ENCODE results near the gene PFKL.
"Not testable (repeated sequence)": the region's sequence is repeated elsewhere in the genome, so short reads cannot be mapped to it uniquely, and the experiment has no call there.

Gene PFKL

DNA sequence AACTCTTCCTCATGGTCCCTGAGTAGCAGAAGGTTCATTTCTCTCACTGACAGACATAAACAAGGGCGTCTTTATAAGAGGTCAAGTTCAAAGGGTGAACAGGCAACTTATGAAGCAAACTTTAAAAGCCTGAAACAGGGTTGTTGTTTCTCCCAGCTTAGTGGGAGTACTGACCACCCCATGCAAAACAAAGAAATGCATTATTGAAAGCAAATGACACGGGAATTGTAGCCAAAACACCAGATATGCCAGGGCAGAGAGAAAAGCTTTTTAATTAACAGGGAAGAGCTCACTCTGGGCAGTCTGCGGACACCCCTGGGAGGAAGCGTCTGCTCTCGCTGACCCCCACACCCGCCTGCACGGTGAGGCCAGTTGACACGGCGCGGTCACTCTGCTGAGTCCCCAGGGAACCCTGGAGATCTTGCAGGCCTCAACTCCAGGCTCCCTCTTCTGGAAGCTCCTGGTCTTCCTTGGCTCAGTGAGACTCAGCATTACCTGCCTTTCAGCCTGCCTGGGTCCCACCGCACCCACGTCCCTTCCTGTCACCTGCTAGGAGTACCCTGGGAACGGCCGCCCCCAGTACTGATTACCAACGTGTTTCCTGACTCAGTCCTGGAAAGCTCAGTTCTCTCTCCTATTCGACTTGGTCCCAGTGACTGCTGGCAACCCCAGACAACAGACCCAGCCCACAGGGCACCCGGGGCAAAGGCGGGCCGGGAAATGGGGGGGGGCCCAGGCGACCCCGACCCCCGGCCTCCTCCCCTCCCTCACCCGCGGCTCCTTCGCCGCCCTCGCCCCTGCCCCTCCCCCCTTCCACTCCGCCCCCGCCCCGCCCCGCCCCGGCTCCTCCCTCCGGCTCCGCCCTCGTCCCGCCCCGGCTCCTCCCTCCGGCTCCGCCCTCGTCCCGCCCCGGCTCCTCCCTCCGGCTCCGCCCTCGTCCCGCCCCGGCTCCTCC is 38.4 kb downstream of the PFKL start:
- TF ChIP-seq, protein P1, sequence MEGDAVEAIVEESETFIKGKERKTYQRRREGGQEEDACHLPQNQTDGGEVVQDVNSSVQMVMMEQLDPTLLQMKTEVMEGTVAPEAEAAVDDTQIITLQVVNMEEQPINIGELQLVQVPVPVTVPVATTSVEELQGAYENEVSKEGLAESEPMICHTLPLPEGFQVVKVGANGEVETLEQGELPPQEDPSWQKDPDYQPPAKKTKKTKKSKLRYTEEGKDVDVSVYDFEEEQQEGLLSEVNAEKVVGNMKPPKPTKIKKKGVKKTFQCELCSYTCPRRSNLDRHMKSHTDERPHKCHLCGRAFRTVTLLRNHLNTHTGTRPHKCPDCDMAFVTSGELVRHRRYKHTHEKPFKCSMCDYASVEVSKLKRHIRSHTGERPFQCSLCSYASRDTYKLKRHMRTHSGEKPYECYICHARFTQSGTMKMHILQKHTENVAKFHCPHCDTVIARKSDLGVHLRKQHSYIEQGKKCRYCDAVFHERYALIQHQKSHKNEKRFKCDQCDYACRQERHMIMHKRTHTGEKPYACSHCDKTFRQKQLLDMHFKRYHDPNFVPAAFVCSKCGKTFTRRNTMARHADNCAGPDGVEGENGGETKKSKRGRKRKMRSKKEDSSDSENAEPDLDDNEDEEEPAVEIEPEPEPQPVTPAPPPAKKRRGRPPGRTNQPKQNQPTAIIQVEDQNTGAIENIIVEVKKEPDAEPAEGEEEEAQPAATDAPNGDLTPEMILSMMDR (IDR thresholded peaks at IDR 0.05; ENCODE audit: control insufficient read depth, extremely low read depth, insufficient read depth), result peak; percentile 39
- H3K4me3 ChIP-seq (ENCODE audit: low read depth, low read length), result peak overlapping the region; percentile 55
- DNase-seq (ENCODE audit: low read depth), result no peak

DNA sequence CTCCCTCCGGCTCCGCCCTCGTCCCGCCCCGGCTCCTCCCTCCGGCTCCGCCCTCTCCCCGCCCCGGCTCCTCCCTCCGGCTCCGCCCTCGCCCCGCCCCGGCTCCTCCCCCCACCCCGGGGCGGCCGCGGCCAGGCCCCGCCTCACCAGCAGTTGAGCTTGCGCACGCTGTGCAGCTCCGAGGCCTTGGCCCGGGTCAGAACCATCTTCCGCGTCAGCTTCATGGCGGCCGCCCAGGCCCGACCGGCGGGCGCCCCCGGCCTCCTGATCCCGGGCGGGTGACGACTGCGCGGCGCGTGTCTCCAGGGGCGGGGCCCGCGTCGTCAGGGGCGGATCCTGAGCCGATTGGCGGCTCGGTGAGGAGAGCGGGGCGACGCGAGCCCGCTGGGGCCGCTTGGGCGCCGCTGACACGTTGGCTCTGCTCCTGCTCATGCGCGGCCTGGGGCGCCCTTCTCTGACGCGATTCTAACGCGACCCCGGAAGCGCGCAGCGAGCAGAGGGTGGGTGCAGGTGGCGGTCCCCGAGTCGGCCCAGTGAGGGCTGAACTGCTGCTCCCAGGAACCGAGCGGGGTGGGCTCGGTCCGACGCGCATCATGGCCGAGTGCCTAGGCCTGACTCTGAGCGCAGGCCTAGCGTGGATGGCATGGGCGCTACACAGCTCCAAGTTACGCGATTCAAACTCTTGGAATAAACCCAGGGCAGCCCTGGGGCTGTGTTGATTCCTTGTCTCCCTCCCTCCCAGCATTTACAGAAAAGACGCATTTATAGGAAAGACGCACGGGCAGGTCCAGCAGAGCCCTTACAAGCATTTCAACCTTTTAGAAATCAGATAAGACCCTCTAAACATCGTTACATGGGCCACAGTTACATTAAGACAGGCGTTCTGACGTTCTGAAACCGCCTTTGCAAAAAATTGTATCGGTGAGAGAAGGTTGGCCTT is 39.4 kb downstream of the PFKL start, which contains the start of gene CFAP410:
Gene CFAP410 (minus strand): TSS at position 420 of the 940 bp plus-strand sequence. CDS start 196 bp downstream, at position 224.
- DNase-seq (ENCODE audit: low read depth), result peak; percentile 75
- TF ChIP-seq, protein P1 (IDR thresholded peaks at IDR 0.05; ENCODE audit: control insufficient read depth, extremely low read depth, insufficient read depth), result no peak
- H3K4me3 ChIP-seq (ENCODE audit: low read depth, low read length), result peak within 1 kb of the TSS; percentile 91

DNA sequence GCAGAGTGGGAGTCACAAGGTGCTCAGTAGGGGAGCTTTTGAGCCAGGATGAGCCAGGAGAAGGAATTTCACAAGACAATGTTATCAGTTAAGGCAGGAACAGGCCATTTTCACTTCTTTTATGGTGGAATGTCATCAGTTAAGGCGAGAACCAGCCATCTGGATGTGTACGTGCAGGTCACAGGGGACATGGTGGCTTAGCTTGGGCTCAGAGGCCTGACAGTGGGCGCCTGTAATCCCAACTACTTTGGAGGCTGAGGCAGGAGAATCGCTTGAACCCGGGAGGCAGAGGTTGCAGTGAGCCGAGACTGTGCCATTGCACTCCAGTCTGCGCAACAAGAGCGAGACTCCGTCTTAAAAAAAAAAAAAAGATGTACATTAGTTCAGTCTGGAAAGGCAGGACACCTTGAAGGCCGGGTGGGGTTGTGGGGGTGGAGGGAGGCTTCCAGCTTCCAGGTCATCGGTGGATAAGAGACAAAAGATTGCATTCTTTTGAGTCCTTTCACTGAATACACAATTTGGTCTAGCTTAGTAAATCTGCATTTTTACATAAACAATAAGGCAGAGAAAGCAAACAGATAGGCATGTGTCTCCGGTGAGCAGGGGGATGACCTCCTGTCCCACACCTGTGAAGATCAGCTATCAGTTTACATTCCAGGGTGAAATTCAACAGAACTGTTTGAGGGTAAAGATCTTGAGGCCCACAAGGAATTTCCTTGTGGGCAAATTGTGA is 42.0 kb downstream of the PFKL start:
- not testable (repeated sequence) for DNase-seq (ENCODE audit: low read depth); H3K4me3 ChIP-seq (ENCODE audit: low read depth, low read length)

DNA sequence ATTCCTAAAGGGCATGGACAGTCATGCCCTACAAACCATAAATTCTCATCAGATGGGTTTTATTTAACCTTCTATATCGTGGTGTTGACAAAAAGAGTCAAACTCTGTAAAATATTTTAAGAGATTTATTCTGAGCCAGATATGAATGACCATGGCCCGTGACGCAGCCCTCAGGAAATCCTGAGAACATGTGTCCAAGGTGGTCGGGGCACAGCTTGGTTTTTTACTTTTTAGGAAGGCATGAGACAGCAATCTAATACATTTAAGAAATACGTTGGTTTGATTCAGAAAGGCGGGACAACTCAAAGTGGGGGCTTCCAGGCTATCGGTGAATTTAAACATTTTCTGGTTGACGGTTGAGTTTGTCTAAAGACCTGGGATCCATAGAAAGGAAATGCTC is 43.1 kb downstream of the PFKL start:
- H3K4me3 ChIP-seq (ENCODE audit: low read depth, low read length); DNase-seq (ENCODE audit: low read depth): not testable (repeated sequence)

DNA sequence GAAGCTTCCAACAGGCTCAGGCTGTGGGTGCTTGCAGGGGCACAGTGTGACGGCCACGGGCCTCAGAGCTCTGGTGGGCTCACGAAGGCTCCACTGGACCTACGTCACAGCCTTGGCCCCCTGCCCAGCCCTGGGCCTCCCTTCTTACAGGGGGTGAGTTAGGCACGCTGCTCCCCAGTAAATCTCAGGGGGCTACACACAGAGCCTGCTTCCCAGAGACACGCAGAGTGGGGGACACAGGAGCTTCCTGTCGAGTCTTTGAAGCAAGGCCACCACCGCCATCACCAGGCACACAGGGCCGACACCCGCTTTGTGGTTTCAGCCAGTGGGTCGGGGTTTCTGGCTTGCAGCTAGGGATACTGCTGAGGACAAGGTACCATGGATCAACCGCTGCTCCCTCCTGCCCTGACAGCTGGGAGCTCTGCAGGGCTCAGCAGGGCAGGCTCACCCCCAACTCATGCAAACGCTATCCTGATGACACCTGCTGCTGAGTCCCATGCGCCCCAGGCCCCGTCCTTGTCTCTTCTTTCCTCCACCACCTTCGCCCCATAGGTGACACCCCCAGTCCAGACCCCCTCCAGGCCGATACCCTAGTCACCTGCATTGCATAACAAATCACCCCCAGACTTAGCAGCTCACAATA is 44.8 kb downstream of the PFKL start:
- no peak for DNase-seq (ENCODE audit: low read depth)
- no peak overlapping the region for H3K4me3 ChIP-seq (ENCODE audit: low read depth, low read length)
- TF ChIP-seq, protein P1 (IDR thresholded peaks at IDR 0.05; ENCODE audit: control insufficient read depth, extremely low read depth, insufficient read depth), result no peak

DNA sequence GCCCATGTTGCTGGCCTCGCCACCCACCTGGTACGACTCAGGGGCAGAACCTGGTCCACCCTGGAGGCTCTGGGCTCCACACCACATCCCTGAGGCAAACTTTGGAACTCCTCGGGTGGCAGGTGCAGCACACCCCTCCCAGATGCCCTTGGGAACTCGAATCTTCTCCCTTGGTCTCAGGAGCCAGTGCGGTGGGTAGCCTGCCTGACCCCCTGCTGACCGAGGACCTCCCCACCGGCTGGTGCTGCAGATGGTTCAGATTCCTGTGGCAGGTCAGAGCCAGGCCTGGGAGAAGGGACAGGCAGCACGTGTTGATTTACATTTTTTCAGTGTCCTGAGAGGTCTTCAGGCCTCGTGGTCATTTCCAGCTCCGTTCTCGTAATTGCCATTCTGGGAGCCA is 45.6 kb downstream of the PFKL start:
- no peak overlapping the region for H3K4me3 ChIP-seq (ENCODE audit: low read depth, low read length)
- no peak for DNase-seq (ENCODE audit: low read depth)
- TF ChIP-seq, protein P1 (IDR thresholded peaks at IDR 0.05; ENCODE audit: control insufficient read depth, extremely low read depth, insufficient read depth), result no peak

DNA sequence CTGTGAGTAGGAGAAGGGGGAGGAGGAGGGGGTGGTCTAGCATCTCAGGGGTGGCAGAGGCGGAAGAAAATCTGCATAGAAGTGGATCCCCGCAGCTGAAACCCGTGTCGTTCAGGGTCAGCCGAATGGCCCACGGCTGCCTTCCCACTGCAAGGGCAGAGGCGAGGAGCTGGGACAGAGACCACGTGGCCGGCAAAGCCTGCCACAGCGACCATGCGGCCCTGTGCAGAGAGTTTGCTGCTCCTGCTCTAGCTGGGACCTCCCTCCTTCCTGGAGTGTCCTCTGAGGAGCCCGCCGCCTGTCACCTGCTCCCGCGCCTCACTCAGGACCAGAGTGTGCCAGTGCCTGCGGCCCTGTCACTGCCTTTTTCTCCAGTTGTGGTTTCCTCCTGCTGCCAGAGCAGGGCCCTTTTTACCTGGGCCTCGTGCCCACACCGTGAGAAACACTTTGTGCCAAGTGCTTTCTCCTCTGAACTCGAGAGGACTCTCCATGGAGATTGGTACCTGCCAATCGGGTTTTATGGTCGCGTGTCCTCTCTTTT is 48.1 kb downstream of the PFKL start:
- DNase-seq (ENCODE audit: low read depth), result peak; percentile 84
- no peak overlapping the region for H3K4me3 ChIP-seq (ENCODE audit: low read depth, low read length)
- TF ChIP-seq, protein P1 (IDR thresholded peaks at IDR 0.05; ENCODE audit: control insufficient read depth, extremely low read depth, insufficient read depth), result no peak
